HepG2 (cell line): ENCODE measurements around the gene TMEM97. TPM values are rescaled to one million over a fixed set of nuclear protein-coding genes. Genes with fewer than 3 reads are reported as not detected.

Source experiments
- ARID4A ChIP-seq: sonication (generic); formaldehyde crosslinking; IDR thresholded peaks from 2 replicates; pipeline ENCODE4 v1.5.0; 2020; ENCODE audit warnings: mild to moderate bottlenecking, missing genetic modification reagents, borderline replicate concordance
- CEBPG ChIP-seq: IDR thresholded peaks from 2 replicates; pipeline ENCODE4 v1.6.1; 2016
- CHD2 ChIP-seq: IDR thresholded peaks from 2 replicates; pipeline ENCODE4 v1.6.1; 2011; ENCODE audit warnings: low read depth, low read length, improper control_type of control experiment
- DNMT3B ChIP-seq: conservative IDR thresholded peaks from 2 replicates; pipeline ENCODE4 v1.6.1; 2016; ENCODE audit warnings: missing biosample characterization, control low read depth
- HCFC1 ChIP-seq: fragments of 150-350 bp; IDR thresholded peaks from 2 replicates; pipeline ENCODE4 v1.6.1; 2014; ENCODE audit warnings: low read depth, low read length
- HNF1A ChIP-seq, 2 experiments: sonication (generic) in 1 of 2; formaldehyde crosslinking in 1 of 2; IDR thresholded peaks; 2 replicates each; pipeline versions ENCODE4 v1.4.0 to v1.6.1; 2016 to 2020; ENCODE audit warnings: borderline replicate concordance in 1 of 2, low read depth in 1 of 2, mild to moderate bottlenecking in 1 of 2, missing genetic modification reagents in 1 of 2
- KAT8 ChIP-seq: IDR thresholded peaks from 2 replicates; pipeline ENCODE4 v1.6.1; 2016; ENCODE audit warnings: missing genetic modification reagents, missing compliant biosample characterization
- NFKBIZ ChIP-seq: IDR thresholded peaks from 2 replicates; pipeline ENCODE4 v1.6.1; 2018; ENCODE audit warnings: missing genetic modification reagents, missing compliant biosample characterization
- NR2F6 ChIP-seq, 2 experiments: IDR thresholded peaks; 2 replicates each; pipeline ENCODE4 v1.6.1; 2016; ENCODE audit warnings: antibody characterized with exemption in 1 of 2, mild to moderate bottlenecking in 1 of 2
- PBX3 ChIP-seq: sonication (generic); formaldehyde crosslinking; IDR thresholded peaks from 2 replicates; pipeline ENCODE4 v1.8.1; 2023; ENCODE audit warnings: missing genetic modification reagents, inconsistent platforms, borderline replicate concordance
- SP5 ChIP-seq: IDR thresholded peaks from 2 replicates; pipeline ENCODE4 v1.6.1; 2016; ENCODE audit warnings: low read depth, borderline replicate concordance
- THRA ChIP-seq: sonication (generic); formaldehyde crosslinking; IDR thresholded peaks from 2 replicates; pipeline ENCODE4 v1.4.0; 2020; ENCODE audit warnings: missing genetic modification reagents, borderline replicate concordance
- ZNF335 ChIP-seq: sonication (generic); formaldehyde crosslinking; IDR thresholded peaks from 2 replicates; pipeline ENCODE4 v1.4.0; 2020; ENCODE audit warnings: missing genetic modification reagents
- ZNF430 ChIP-seq: sonication (generic); formaldehyde crosslinking; IDR thresholded peaks from 2 replicates; pipeline ENCODE4 v1.9.0; 2021; ENCODE audit warnings: mild to moderate bottlenecking, missing genetic modification reagents
- ZNF746 ChIP-seq: sonication (generic); formaldehyde crosslinking; IDR thresholded peaks from 2 replicates; pipeline ENCODE4 v1.8.0; 2022; ENCODE audit warnings: mild to moderate bottlenecking, missing genetic modification reagents
- polyA plus RNA-seq, 8 experiments: library from polyadenylated mRNA; depleted of rRNA in 3 of 8; stranded (reverse) in 7 of 8; unstranded in 1 of 8; fragments of >200 nt; fragmentation: Illumina TruSeq in 4 of 8; extraction: Trizol in 4 of 8; gene quantifications; 2 replicates each; pipeline versions ENCODE4 v1.2.1 to v1.2.3, GENCODE V29; 2011 to 2016; ENCODE audit warnings: low read depth in 4 of 8, missing spikeins in 1 of 8, mixed read lengths in 1 of 8; ENCODE audit not compliant: insufficient read depth in 1 of 8
- total RNA-seq, 5 experiments: library from RNA; depleted of rRNA; stranded (reverse); fragments of >200 nt; fragmentation: Illumina TruSeq; extraction: Trizol; gene quantifications; 2 replicates each; pipeline ENCODE4 v1.2.3, GENCODE V29; 2016; ENCODE audit warnings: low read depth in 1 of 5

TMEM97 gene
- total and polyA plus RNA-seq, 2 of the 13 experiments (the other 11 are each of a cell fraction or from before 2014, with no cell fraction given), result 69.6 to 137 TPM

GRCh38 chr17:28335201-28335958, 16.4 kb downstream of the TMEM97 start, which contains the start of the genes IFT20 and TNFAIP1 (continued):
- TF ChIP-seq PBX3 (CRISPR knock-in tag) (no peak), ZNF746 (CRISPR knock-in tag) (no peak), ARID4A (CRISPR knock-in tag) (peak; percentile 95), KAT8 (CRISPR knock-in tag) (peak; percentile 95), DNMT3B (CRISPR knock-in tag) (peak; percentile 67; the same call in 1 of the 2 replicates), SP5 (peak; percentile 35), THRA (0 out of 2 replicates have a peak, but pooled peaks have one; percentile 7), HNF1A (IDR thresholded peaks at IDR 0.05; ENCODE audit: low read depth) (0 out of 2 replicates have a peak, but pooled peaks have one; percentile 17), HNF1A (CRISPR knock-in tag; IDR thresholded peaks at IDR 0.05; ENCODE audit: borderline replicate concordance) (no peak; the same call in 1 of the 2 replicates), ZNF335 (CRISPR knock-in tag) (peak; percentile 61; the same call in 1 of the 2 replicates), NFKBIZ (0 out of 2 replicates have a peak, but pooled peaks have one; percentile 68), ZNF430 (CRISPR knock-in tag) (no peak), CHD2 (peak; percentile 71), HCFC1 (peak; percentile 97), NR2F6 (IDR thresholded peaks at IDR 0.05) (no peak), NR2F6 (CRISPR knock-in tag; IDR thresholded peaks at IDR 0.05) (peak; percentile 20; the same call in 1 of the 2 replicates), CEBPG (peak; percentile 42; the same call in 1 of the 2 replicates)
